GM12878 (cell line): ENCODE results near the gene FAM171A1.

Experiments
- CTCF ChIP-seq, 3 experiments: IDR thresholded peaks in 2 of 3; conservative IDR thresholded peaks in 1 of 3; 2 replicates each; pipeline ENCODE4 v1.5.1; 2011; ENCODE audit warnings: low read depth in 3 of 3, low read length in 3 of 3, mild to moderate bottlenecking in 3 of 3, control low read depth in 2 of 3, moderate library complexity in 2 of 3, inconsistent platforms in 1 of 3, mixed read lengths in 1 of 3; ENCODE audit not compliant: control insufficient read depth in 2 of 3, insufficient read depth in 1 of 3; ENCODE audit errors: extremely low read depth in 1 of 3
- IKZF2 ChIP-seq, 2 experiments: fragments of 450-650 bp; IDR thresholded peaks; 2 replicates each; pipeline ENCODE4 v1.6.1; 2017; ENCODE audit warnings: mild to moderate bottlenecking in 2 of 2, moderate library complexity in 2 of 2
- RUNX3 ChIP-seq: IDR thresholded peaks from 2 replicates; pipeline ENCODE4 v1.6.1; 2012; ENCODE audit warnings: low read length, inconsistent platforms

- TF ChIP-seq CTCF (IDR thresholded peaks at IDR 0.05 in 2 of 3, conservative IDR thresholded peaks at IDR 0.05 in 1 of 3; ENCODE audit: control insufficient read depth in 2 of 3, extremely low read depth in 1 of 3, insufficient read depth in 1 of 3, low read depth in 3 of 3, low read length in 3 of 3) (no peak), RUNX3 (no peak), IKZF2 (IDR thresholded peaks at IDR 0.05) (no peak)
These were observed 35.6 kb downstream of the FAM171A1 start for GRCh38 chr10:15335508-15335907.
